Ectodermal cell (in vitro differentiated cells): ENCODE measurements around the gene CHRD.
"Not testable (repeated sequence)": the region's sequence is repeated elsewhere in the genome, so short reads cannot be mapped to it uniquely, and the experiment has no call there.

Experiments used
- H3K27ac ChIP-seq: 2 replicates; pipeline ENCODE4 v1.7.0; 2013; ENCODE audit warnings: mild to moderate bottlenecking, low read depth, low read length; ENCODE audit not compliant: insufficient read depth, poor library complexity, severe bottlenecking
- H3K27me3 ChIP-seq: 2 replicates; pipeline ENCODE4 v1.7.0; 2013; ENCODE audit warnings: mild to moderate bottlenecking, low read length; ENCODE audit not compliant: insufficient read depth, control insufficient read depth, poor library complexity, severe bottlenecking
- H3K36me3 ChIP-seq: one replicate; pipeline ENCODE4 v1.7.0; 2013; ENCODE audit warnings: low read length; ENCODE audit not compliant: control insufficient read depth, insufficient read depth
- H3K4me1 ChIP-seq: one replicate; pipeline ENCODE4 v1.7.0; 2013; ENCODE audit warnings: low read length; ENCODE audit not compliant: control insufficient read depth, insufficient read depth
- H3K4me3 ChIP-seq: 2 replicates; pipeline ENCODE4 v1.7.0; 2013; ENCODE audit warnings: low read depth, low read length, control low read depth; ENCODE audit not compliant: insufficient read depth
- H3K9me3 ChIP-seq: 2 replicates; pipeline ENCODE4 v1.7.0; 2013; ENCODE audit warnings: mild to moderate bottlenecking, low read length, moderate library complexity; ENCODE audit not compliant: control insufficient read depth
- WGBS, 2 experiments: methylation state at CpG; one replicate each; pipeline ENCODE4 v1.1.7; 2013; ENCODE audit warnings: missing lambda C conversion rate in 2 of 2; 5-methylcytosine and 5-hydroxymethylcytosine counted together

CHRD gene

DNA sequence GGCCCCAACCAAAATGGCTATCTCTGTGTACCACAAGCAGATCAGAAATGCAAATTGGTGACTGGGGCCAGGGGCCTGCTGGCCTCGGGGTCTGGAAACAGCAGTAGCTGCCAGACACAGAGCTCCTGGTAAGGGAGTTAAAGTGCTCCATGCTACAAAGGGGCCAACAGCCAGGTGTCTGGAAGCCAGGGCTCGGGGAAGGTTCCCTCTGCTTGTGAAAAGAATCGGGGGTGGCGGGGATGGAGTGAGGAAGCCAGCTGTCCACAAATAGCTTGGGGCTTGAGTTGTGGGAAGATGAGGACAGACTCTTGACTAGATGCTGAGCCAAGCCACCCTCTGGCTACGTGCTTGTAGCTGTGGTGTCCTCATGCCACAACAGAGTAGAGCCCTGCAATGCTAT is 39.3 kb downstream of the CHRD start:
- H3K27ac ChIP-seq = no peak overlapping the region
- no peaks in the 10 kb centered on the region for H3K9me3 ChIP-seq
- H3K4me3 ChIP-seq = no peak overlapping the region
- H3K4me1 ChIP-seq = no peaks in the 10 kb centered on the region
- 78 to 84% methylated on average over 5 of the region's 5 CpGs for WGBS, 2 experiments
- H3K36me3 ChIP-seq = no peaks in the 10 kb centered on the region
- no peaks in the 10 kb centered on the region for H3K27me3 ChIP-seq

DNA sequence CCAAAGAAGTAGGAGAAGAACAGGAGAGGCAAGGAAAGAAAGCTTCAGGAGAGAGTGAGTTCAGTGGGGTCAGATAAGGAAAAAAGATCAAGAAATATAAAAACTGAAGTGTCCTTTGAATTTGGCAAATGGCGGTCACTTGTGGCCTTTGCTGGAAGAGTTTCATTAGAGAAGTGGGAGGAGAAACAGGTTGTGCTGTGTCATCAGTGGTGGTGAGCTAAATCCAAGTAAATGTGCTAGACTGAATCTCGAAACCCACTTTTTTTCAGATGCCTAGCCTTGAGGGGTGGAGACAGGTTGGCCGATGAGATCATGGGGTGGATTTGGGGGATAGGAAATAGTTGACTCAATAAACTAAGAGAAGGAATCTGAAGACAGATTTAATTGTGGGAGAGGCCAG is 43.7 kb downstream of the CHRD start:
- 94 to 95% methylated on average over 3 of the region's 3 CpGs for WGBS, 2 experiments
- Histone ChIP-seq H3K27me3 (no peaks in the 10 kb centered on the region), H3K27ac (no peak overlapping the region), H3K36me3 (no peaks in the 10 kb centered on the region), H3K4me3 (no peak overlapping the region), H3K9me3 (no peaks in the 10 kb centered on the region), H3K4me1 (no peaks in the 10 kb centered on the region)

DNA sequence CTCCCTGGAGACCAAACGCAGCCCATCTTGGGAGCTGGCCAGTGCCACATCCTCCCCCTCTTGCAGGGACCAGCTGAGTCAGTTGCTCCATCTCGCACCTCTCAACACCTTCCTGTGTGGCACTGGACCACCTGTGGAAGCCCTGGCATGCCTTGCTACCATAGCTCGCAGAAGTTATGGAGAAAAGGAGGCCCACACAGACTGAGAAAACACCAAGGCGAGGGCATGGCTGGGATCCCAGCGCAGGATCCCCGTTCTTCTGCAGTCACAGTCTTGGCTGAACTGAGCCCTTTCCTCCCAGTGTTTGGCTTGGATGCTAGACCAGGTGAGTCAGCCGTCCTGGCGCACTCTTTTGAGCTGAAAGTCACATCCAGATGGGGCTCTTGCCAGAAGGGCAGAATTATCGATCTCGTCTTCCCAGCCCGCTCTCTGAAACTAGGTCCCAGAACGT is 46.9 kb downstream of the CHRD start:
- WGBS, 2 experiments = 93 to 95% methylated on average over 12 of the region's 12 CpGs

DNA sequence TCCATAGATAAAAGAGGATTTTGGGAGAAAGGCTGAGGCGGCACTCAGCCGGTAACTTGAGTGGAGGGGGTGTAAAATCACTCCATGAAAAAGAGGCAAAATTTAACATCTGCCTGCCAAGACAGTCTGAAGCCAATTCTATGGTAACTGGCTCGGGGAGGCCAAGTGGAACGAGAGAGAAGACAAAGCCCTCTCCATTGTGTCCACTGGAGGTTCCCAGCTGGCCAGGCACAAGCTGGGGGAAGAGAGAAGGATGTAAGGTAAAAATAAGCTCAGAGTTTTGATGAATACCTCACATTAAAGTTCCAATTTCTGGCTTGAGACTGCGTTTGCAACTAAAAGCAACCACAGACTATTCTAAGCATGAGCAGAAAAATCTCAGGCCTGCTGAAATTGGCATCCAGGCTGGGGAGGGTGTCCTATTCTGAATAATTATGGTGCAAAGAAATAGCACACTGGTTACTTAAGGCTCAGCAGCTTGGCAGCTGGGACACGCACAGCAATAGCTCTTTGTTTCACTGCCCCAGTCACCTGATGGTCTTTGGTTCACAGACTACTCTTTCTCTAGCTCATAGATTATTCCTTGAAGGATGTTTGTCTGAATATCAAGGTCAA is 48.8 kb downstream of the CHRD start:
- no peaks in the 10 kb centered on the region for H3K4me1 ChIP-seq
- H3K9me3 ChIP-seq = no peaks in the 10 kb centered on the region
- WGBS, 2 experiments = 82 to 85% methylated on average over 6 of the region's 6 CpGs
- no peak overlapping the region for H3K27ac ChIP-seq
- H3K27me3 ChIP-seq = no peaks in the 10 kb centered on the region
- H3K36me3 ChIP-seq = no peaks in the 10 kb centered on the region
- H3K4me3 ChIP-seq = no peak overlapping the region

More for the DNA sequence above, 46.9 kb downstream of the CHRD start:
- Histone ChIP-seq H3K9me3 (no peaks in the 10 kb centered on the region), H3K27ac (no peak overlapping the region), H3K27me3 (no peaks in the 10 kb centered on the region), H3K4me1 (no peaks in the 10 kb centered on the region), H3K36me3 (no peaks in the 10 kb centered on the region), H3K4me3 (no peak overlapping the region)

DNA sequence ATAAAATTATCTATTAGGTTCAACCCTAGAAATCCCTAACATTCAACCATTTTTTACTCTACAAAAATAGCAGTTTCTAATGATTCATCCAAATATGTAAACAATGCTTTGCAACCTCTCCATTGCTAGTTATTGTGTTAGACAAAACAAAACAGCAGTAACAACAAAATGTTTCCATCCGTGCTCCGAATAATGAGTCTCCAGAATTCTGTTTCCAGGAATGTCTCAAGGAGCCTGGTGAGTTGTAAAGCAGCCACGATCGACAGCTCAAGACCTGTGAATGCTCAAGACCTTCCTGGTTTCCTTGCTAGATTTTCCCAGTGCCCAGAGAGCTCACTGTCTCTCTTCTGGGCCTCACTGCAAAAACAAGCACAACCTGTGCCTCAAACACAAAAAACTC is 49.9 kb downstream of the CHRD start:
- Histone ChIP-seq H3K27me3 (no peaks in the 10 kb centered on the region), H3K9me3 (no peaks in the 10 kb centered on the region), H3K27ac (no peak overlapping the region), H3K4me3 (no peak overlapping the region), H3K36me3 (no peaks in the 10 kb centered on the region), H3K4me1 (no peaks in the 10 kb centered on the region)
- WGBS, 2 experiments = 95 to 96% methylated on average over 4 of the region's 4 CpGs

DNA sequence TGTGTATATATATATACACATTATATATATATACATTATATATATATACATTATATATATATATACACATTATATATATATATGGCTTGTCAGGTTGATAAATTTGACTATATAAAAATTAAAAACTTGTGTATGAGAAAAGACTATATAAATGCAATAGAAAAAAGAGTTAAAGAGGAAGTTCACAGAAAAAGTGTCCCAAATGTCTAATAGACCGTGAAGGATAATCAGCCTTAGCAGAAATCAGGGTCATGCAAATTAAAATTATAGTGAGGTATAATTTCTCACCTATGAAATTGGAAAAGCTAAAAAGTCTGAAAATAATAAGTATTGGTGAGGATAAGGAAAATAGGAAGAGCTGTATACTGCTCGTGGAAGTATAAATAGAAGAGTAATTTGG is 51.1 kb downstream of the CHRD start:
- Histone ChIP-seq H3K9me3 (no peaks in the 10 kb centered on the region), H3K27me3 (no peaks in the 10 kb centered on the region), H3K4me3 (no peak overlapping the region), H3K27ac (no peak overlapping the region), H3K36me3 (no peaks in the 10 kb centered on the region), H3K4me1 (no peaks in the 10 kb centered on the region)
- WGBS, 2 experiments = 92 to 95% methylated on average over 2 of the region's 2 CpGs

DNA sequence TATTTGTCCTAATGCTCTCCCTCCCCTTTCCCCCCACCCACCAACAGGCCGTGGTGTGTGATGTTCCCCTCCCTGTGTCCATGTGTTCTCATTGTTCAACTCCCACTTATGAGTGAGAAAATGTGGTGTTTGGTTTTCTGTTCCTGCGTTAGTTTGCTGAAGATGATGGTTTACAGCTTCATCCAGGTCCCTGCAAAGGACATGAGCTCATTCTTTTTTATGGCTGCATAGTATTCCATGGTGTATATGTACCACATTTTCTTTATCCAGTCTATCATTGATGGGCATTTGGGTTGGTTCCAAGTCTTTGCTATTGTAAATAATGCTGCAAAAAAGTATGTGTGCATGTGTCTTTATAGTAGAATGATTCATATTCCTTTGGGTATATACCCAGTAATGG is 53.3 kb downstream of the CHRD start:
- H3K36me3 ChIP-seq, H3K4me1 ChIP-seq, H3K27me3 ChIP-seq, H3K4me3 ChIP-seq, H3K27ac ChIP-seq, H3K9me3 ChIP-seq: not testable (repeated sequence)
- 80 to 86% methylated on average over 2 of the region's 2 CpGs for WGBS, 2 experiments

DNA sequence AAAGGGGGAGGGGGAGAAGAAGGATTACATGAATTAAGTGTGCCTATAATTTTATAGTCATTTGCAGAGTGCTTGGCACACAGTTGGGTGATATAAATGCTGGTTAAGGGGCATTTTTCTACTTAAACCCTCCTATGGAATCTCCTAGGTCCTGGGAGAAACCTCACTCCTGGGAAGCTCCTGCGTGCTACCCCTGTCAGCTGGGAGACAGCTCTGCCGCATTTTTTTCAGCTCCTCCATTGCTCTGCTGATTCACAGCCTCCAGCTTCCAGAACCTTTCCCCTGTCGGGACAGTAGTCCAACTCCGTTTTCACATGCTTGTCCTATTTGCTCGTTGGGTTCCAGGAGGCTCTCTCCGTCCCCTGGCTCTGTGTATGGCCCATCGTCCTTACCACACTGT is 59.2 kb downstream of the CHRD start:
- no peak overlapping the region for H3K27ac ChIP-seq
- H3K4me3 ChIP-seq = no peak overlapping the region
- no peaks in the 10 kb centered on the region for H3K4me1 ChIP-seq
- no peaks in the 10 kb centered on the region for H3K9me3 ChIP-seq
- WGBS, 2 experiments = 87 to 89% methylated on average over 7 of the region's 7 CpGs
- no peaks in the 10 kb centered on the region for H3K27me3 ChIP-seq
- H3K36me3 ChIP-seq = no peaks in the 10 kb centered on the region
